CD4-positive, alpha-beta memory T cell (primary cell): ENCODE results near the gene PRRG2. TPM values are rescaled to one million over a fixed set of nuclear protein-coding genes. Genes with fewer than 3 reads are reported as not detected.

Source experiments
- CTCF ChIA-PET: fragments of 350-600 bp; sonication (Branson Sonifier 250); formaldehyde crosslinking; loops from one replicate; lab custom pipeline; 2021; ENCODE audit warnings: inconsistent platforms; ENCODE audit not compliant: partially characterized antibody; lab: Charles Lee
- POLR2A ChIA-PET: fragments of 350-600 bp; sonication (Branson Sonifier 250); formaldehyde crosslinking; loops from one replicate; lab custom pipeline; 2021; ENCODE audit not compliant: partially characterized antibody; lab: Charles Lee
- DNase-seq, 5 donors: peaks; one replicate each; pipeline versions ENCODE4 v3.0.0 to v3.0.0-alpha.2; 2020 to 2022; ENCODE audit warnings: mixed read lengths in 1 of 5
- H3K27ac ChIP-seq: one replicate; pipeline ENCODE4 v1.7.0; 2013; ENCODE audit warnings: low read depth, low read length
- H3K27me3 ChIP-seq: 2 replicates; pipeline ENCODE4 v1.7.0; 2013; ENCODE audit warnings: mild to moderate bottlenecking, low read length, moderate library complexity; ENCODE audit not compliant: insufficient read depth
- H3K36me3 ChIP-seq: 2 replicates; pipeline ENCODE4 v1.7.0; 2013; ENCODE audit warnings: mild to moderate bottlenecking, low read length, moderate library complexity; ENCODE audit not compliant: insufficient read depth
- H3K4me1 ChIP-seq: 2 replicates; pipeline ENCODE4 v1.7.0; 2013; ENCODE audit warnings: mild to moderate bottlenecking, low read length, moderate library complexity; ENCODE audit not compliant: insufficient read depth
- H3K4me3 ChIP-seq, 2 donors: one replicate each; pipeline ENCODE4 v1.7.0; 2013; ENCODE audit warnings: low read length in 2 of 2, mild to moderate bottlenecking in 1 of 2
- H3K9me3 ChIP-seq, 2 donors: one replicate each; pipeline ENCODE4 v1.7.0; 2013; ENCODE audit warnings: low read length in 2 of 2, control low read depth in 1 of 2; ENCODE audit not compliant: control insufficient read depth in 1 of 2
- H3K27ac Mint-ChIP-seq, 7 donors: one replicate each; pipeline ENCODE4 v1.8.0; 2020 to 2021; ENCODE audit warnings: mixed read lengths in 7 of 7, mild to moderate bottlenecking in 6 of 7, inconsistent platforms in 3 of 7, moderate library complexity in 3 of 7
- H3K27me3 Mint-ChIP-seq, 2 donors: one replicate each; pipeline ENCODE4 v1.8.0; 2020 to 2021; ENCODE audit warnings: mixed read lengths in 2 of 2
- H3K36me3 Mint-ChIP-seq, 2 donors: one replicate each; pipeline ENCODE4 v1.8.0; 2020 to 2021; ENCODE audit warnings: mixed read lengths in 2 of 2, inconsistent platforms in 1 of 2, mild to moderate bottlenecking in 1 of 2
- H3K4me1 Mint-ChIP-seq, 4 donors: one replicate each; pipeline ENCODE4 v1.8.0; 2020 to 2021; ENCODE audit warnings: mixed read lengths in 4 of 4, mild to moderate bottlenecking in 1 of 4
- H3K4me3 Mint-ChIP-seq, 8 donors: one replicate each; pipeline ENCODE4 v1.8.0; 2020 to 2021; ENCODE audit warnings: mixed read lengths in 8 of 8, mild to moderate bottlenecking in 7 of 8, moderate library complexity in 6 of 8, inconsistent platforms in 3 of 8
- H3K9me3 Mint-ChIP-seq, 8 donors: one replicate each; pipeline ENCODE4 v1.8.0; 2020 to 2021; ENCODE audit warnings: mixed read lengths in 8 of 8, mild to moderate bottlenecking in 5 of 8, inconsistent platforms in 3 of 8, moderate library complexity in 1 of 8
- intact Hi-C: fragments of 100-400 bp; cut with micrococcal nuclease; formaldehyde crosslinking; loops from one replicate; pipeline ENCODE4 v1.15.1; 2023
- polyA plus RNA-seq, 2 donors: library from polyadenylated mRNA; unstranded; fragments of 300-500 nt; fragmentation: Illumina TruSeq; gene quantifications; one replicate each; pipeline ENCODE4 v1.2.3, GENCODE V29; 2021
- total RNA-seq, 2 experiments: library from RNA; stranded (reverse); gene quantifications; one replicate each; pipeline ENCODE4 v1.2.3, GENCODE V29; 2021

The PRRG2 gene
- total and polyA plus RNA-seq, 4 experiments from 2014 or later = 0.34 to 1.7 (median 1.0) TPM; not detected in 1

GRCh38 chr19:49580264-49581006, 681 bp upstream of the PRRG2 start, which contains the start of gene NOSIP:
Gene NOSIP (minus strand): TSS chr19:49580556. CDS start chr19:49560691, 19,865 bp downstream.
- Mint-ChIP-seq H3K36me3 (peaks cover 0 to 17% of the 10 kb centered on the region in 2 donors), H3K4me3 (peak within 1 kb of the TSS; percentile 90 to 97 (median 94)), H3K27me3 (no peaks in the 10 kb centered on the region), H3K27ac (peak within 1 kb of the TSS; percentile 85 to 96 (median 94)), H3K4me1 (peaks cover 21 to 40% (median 28%) of the 10 kb centered on the region in 4 donors), H3K9me3 (no peaks in the 10 kb centered on the region)
- Histone ChIP-seq H3K27ac (peak within 1 kb of the TSS; percentile 80), H3K27me3 (no peaks in the 10 kb centered on the region), H3K4me1 (peaks cover 31% of the 10 kb centered on the region), H3K36me3 (peaks cover 4% of the 10 kb centered on the region), H3K9me3 (no peaks in the 10 kb centered on the region), H3K4me3 (peak within 1 kb of the TSS; percentile 54 to 99)
- CTCF ChIA-PET = interaction anchor here (0.5 to 2.8 kb wide), 13 partner anchors 10 to 118 kb away, joined by 3 to 25 read pairs (median 5); partner anchors contain the start of genes PRMT1, RRAS and SCAF1
- intact Hi-C loops = loop anchor here (1.0 kb wide), 3 partner anchors 10 to 97 kb away; partner anchors contain the start of genes PRMT1 and RRAS
- POLR2A ChIA-PET = interaction anchor here (0.6 to 4.4 kb wide), 24 partner anchors 10 to 621 kb away, joined by 3 to 116 read pairs (median 4); partner anchors contain the start of genes AKT1S1, ALDH16A1, BCL2L12 and FCGRT
- peak; percentile 94 to 97 (median 95) for DNase-seq

GRCh38 chr19:49583239-49583638, 2.1 kb downstream of the PRRG2 start:
- Histone ChIP-seq H3K9me3 (no peaks in the 10 kb centered on the region), H3K4me1 (peaks cover 25% of the 10 kb centered on the region), H3K27me3 (no peaks in the 10 kb centered on the region), H3K36me3 (no peaks in the 10 kb centered on the region), H3K27ac (no peak overlapping the region), H3K4me3 (no peak overlapping the region)
- intact Hi-C loops = no loop called here
- CTCF ChIA-PET = interaction anchor here (1.1 to 1.3 kb wide), 2 partner anchors 12 to 14 kb away, joined by 3 read pairs; no protein-coding TSS in a partner anchor
- H3K9me3 Mint-ChIP-seq = no peaks in the 10 kb centered on the region
- peaks cover 0 to 6% of the 10 kb centered on the region in 2 donors for H3K36me3 Mint-ChIP-seq
- no peak for DNase-seq
- peaks cover 17 to 26% (median 21%) of the 10 kb centered on the region in 4 donors for H3K4me1 Mint-ChIP-seq
- no peak overlapping the region for H3K27ac Mint-ChIP-seq
- no peaks in the 10 kb centered on the region for H3K27me3 Mint-ChIP-seq
- POLR2A ChIA-PET = interaction anchor here (1.5 kb wide), 1 partner anchor 57 kb away, joined by 3 read pairs; the partner anchor contains the start of gene RRAS
- no peak overlapping the region for H3K4me3 Mint-ChIP-seq

GRCh38 chr19:49585023-49585422, 3.9 kb downstream of the PRRG2 start:
- CTCF ChIA-PET = no interaction called here
- Histone ChIP-seq H3K36me3 (no peaks in the 10 kb centered on the region), H3K27ac (no peak overlapping the region), H3K4me3 (no peak overlapping the region), H3K27me3 (no peaks in the 10 kb centered on the region), H3K9me3 (no peaks in the 10 kb centered on the region), H3K4me1 (peaks cover 7% of the 10 kb centered on the region)
- DNase-seq = no peak
- intact Hi-C loops = no loop called here
- Mint-ChIP-seq H3K4me3 (no peak overlapping the region), H3K36me3 (peaks cover 0 to 4% of the 10 kb centered on the region in 2 donors), H3K27ac (peak overlapping the region in 1 of 7 donors; percentile 16), H3K9me3 (no peaks in the 10 kb centered on the region), H3K27me3 (no peaks in the 10 kb centered on the region), H3K4me1 (peaks cover 13 to 22% (median 16%) of the 10 kb centered on the region in 4 donors)
- POLR2A ChIA-PET = no interaction called here

DNA sequence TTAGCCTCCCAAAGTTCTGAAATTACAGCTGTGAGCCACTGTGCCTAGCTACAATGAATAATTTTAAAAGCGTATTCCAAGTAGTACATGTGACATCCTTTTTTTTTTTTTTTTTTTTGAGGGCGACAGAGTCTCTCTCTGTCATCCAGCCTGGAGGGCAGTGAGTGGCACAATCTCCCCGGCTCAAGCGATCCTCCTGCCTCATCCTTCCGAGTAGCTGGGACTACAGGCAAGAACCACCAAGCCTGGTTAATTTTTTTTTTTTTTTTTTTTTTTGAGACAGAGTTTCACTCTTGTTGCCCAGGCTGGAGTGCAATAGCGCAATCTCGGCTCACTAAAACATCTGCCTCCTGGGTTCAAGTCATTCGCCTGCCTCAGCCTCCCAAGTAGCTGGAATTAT, 6.1 kb downstream of the PRRG2 start:
- CTCF ChIA-PET = interaction anchor here (0.7 to 0.9 kb wide), 2 partner anchors 85 to 91 kb away, joined by 3 to 4 read pairs; no protein-coding TSS in a partner anchor

GRCh38 chr19:49588365-49589122, 7.4 kb downstream of the PRRG2 start:
- Histone ChIP-seq H3K36me3 (no peaks in the 10 kb centered on the region), H3K4me3 (no peak overlapping the region), H3K9me3 (no peaks in the 10 kb centered on the region), H3K27ac (no peak overlapping the region), H3K27me3 (no peaks in the 10 kb centered on the region), H3K4me1 (peaks cover 14% of the 10 kb centered on the region)
- ChIA-PET CTCF (interaction anchor here (0.7 to 0.9 kb wide), 2 partner anchors 86 to 474 kb away, joined by 3 read pairs; partner anchors contain the start of gene LIN7B), POLR2A (interaction anchor here (2.3 to 7.9 kb wide), 5 partner anchors 9 to 88 kb away, joined by 7 to 116 read pairs (median 38); partner anchors contain the start of genes BCL2L12, IRF3, NOSIP and PRMT1)
- Mint-ChIP-seq H3K36me3 (peaks cover 3 to 17% of the 10 kb centered on the region in 2 donors), H3K4me1 (peaks cover 15 to 40% (median 22%) of the 10 kb centered on the region in 4 donors), H3K9me3 (no peaks in the 10 kb centered on the region), H3K27me3 (no peaks in the 10 kb centered on the region), H3K4me3 (peak overlapping the region in 2 of 8 donors; percentile 5 to 34), H3K27ac (peak overlapping the region; percentile 28 to 92 (median 63))
- intact Hi-C loops = no loop called here
- peak; percentile 33 to 78 (median 48) for DNase-seq

More for the DNA sequence above, 6.1 kb downstream of the PRRG2 start:
- intact Hi-C loops = no loop called here
- Mint-ChIP-seq H3K36me3 (peaks cover 0 to 7% of the 10 kb centered on the region in 2 donors), H3K4me1 (peaks cover 7 to 27% (median 11%) of the 10 kb centered on the region in 4 donors), H3K27ac (no peak overlapping the region), H3K27me3 (no peaks in the 10 kb centered on the region), H3K9me3 (no peaks in the 10 kb centered on the region), H3K4me3 (no peak overlapping the region)
- DNase-seq = no peak
- Histone ChIP-seq H3K36me3 (no peaks in the 10 kb centered on the region), H3K4me3 (no peak overlapping the region), H3K4me1 (peaks cover 2% of the 10 kb centered on the region), H3K9me3 (no peaks in the 10 kb centered on the region), H3K27ac (no peak overlapping the region), H3K27me3 (no peaks in the 10 kb centered on the region)
- POLR2A ChIA-PET = interaction anchor here (0.6 to 2.5 kb wide), 4 partner anchors 89 to 705 kb away, joined by 3 to 7 read pairs (median 4); partner anchors contain the start of gene PRMT1

- H3K4me1 Mint-ChIP-seq = peaks cover 21 to 48% (median 30%) of the 10 kb centered on the region in 4 donors
- peak in 2 of 5 donors; percentile 40 to 50 for DNase-seq
- CTCF ChIA-PET = interaction anchor here (0.7 to 1.5 kb wide), 3 partner anchors 9 to 475 kb away, joined by 3 to 5 read pairs (median 3); partner anchors contain the start of genes LIN7B, NOSIP and PRRG2
- Histone ChIP-seq H3K4me3 (no peak overlapping the region), H3K9me3 (no peaks in the 10 kb centered on the region), H3K27me3 (no peaks in the 10 kb centered on the region), H3K36me3 (peaks cover 9% of the 10 kb centered on the region), H3K27ac (no peak overlapping the region), H3K4me1 (peaks cover 23% of the 10 kb centered on the region)
- peaks cover 6 to 25% of the 10 kb centered on the region in 2 donors for H3K36me3 Mint-ChIP-seq
- peak overlapping the region; percentile 84 to 97 (median 92) for H3K27ac Mint-ChIP-seq
- no peaks in the 10 kb centered on the region for H3K27me3 Mint-ChIP-seq
- intact Hi-C loops = no loop called here
- H3K9me3 Mint-ChIP-seq = no peaks in the 10 kb centered on the region
- POLR2A ChIA-PET = interaction anchor here (0.7 to 7.9 kb wide), 17 partner anchors 10 to 624 kb away, joined by 3 to 116 read pairs (median 6); partner anchors contain the start of genes BCL2L12, FTL, IRF3 and NOSIP
- peak overlapping the region in 1 of 8 donors; percentile 72 for H3K4me3 Mint-ChIP-seq
Observed at GRCh38 chr19:49589502-49589905, 8.4 kb downstream of the PRRG2 start.
